IPS DF 6.9 (cell line): ENCODE data around the gene TSPAN11.

Experiments used
- DNase-seq: peaks from one replicate; pipeline ENCODE4 v3.0.0-alpha.2; 2013; ENCODE audit warnings: low read depth, low spot score
- H3K27ac ChIP-seq: one replicate; pipeline ENCODE4 v1.5.1; 2013; ENCODE audit warnings: low read length, control low read depth
- H3K27me3 ChIP-seq: 2 replicates; pipeline ENCODE4 v1.6.1; 2013; ENCODE audit warnings: mild to moderate bottlenecking, low read length; ENCODE audit not compliant: control insufficient read depth, insufficient read depth
- H3K36me3 ChIP-seq: 2 replicates; pipeline ENCODE4 v1.6.1; 2013; ENCODE audit warnings: low read length; ENCODE audit not compliant: control insufficient read depth, insufficient read depth
- H3K4me1 ChIP-seq: 2 replicates; pipeline ENCODE4 v1.6.1; 2013; ENCODE audit warnings: low read length; ENCODE audit not compliant: control insufficient read depth, insufficient read depth
- H3K4me3 ChIP-seq: 2 replicates; pipeline ENCODE4 v1.5.1; 2013; ENCODE audit warnings: mild to moderate bottlenecking, low read length
- H3K9me3 ChIP-seq: 2 replicates; pipeline ENCODE4 v1.6.1; 2013; ENCODE audit warnings: low read length, inconsistent platforms; ENCODE audit not compliant: control insufficient read depth, insufficient read depth
- WGBS: extraction: QIAGEN DNeasy Blood & Tissue Kit; methylation state at CpG from one replicate; pipeline ENCODE4 v1.1.7; 2013; ENCODE audit warnings: mixed read lengths, missing lambda C conversion rate; ENCODE audit not compliant: insufficient read length, insufficient coverage; 5-methylcytosine and 5-hydroxymethylcytosine counted together

Gene TSPAN11

DNA sequence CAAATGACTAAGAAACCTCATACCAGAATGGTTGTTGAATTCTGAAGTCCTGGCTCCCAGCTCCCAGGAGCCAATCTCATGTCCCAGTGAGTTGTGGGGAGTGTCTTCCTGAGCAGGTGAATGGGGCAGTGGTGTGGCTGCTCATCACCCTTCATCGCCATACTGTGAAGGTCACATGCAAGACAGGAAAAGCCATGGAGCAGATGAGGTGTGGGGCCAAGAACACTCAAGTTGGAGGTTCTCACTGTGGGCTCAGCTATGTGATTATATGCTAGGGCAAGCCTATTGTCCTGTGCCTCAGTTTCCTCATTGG, 16.6 kb upstream of the TSPAN11 start:
- H3K36me3 ChIP-seq, result no peaks in the 10 kb centered on the region
- H3K4me1 ChIP-seq, result no peaks in the 10 kb centered on the region
- no peaks in the 10 kb centered on the region for H3K9me3 ChIP-seq
- no peak for DNase-seq
- no CpG with 5 or more reads among the region's 1 CpG for WGBS
- no peak overlapping the region for H3K27ac ChIP-seq
- H3K4me3 ChIP-seq, result no peak overlapping the region
- H3K27me3 ChIP-seq, result no peaks in the 10 kb centered on the region

DNA sequence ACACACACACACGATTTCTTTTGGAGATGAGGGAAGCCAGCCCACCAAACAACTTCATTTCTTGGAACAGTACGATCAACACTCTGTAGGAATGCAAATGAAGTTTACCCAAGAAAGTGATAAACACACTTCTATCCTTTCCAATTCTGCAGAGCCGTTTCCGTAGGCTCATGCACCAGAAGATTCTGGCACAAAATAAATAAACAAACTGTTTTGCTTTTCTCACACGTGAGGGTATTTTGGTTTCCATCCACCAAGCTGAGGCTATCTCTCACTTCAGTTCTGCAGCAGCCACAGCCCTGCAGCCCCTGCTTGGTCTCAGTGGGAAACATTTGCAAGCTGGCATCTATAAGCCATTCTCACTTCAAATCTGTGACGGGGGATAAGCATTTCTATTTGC, 15.3 kb upstream of the TSPAN11 start:
- H3K9me3 ChIP-seq, result no peaks in the 10 kb centered on the region
- no peak overlapping the region for H3K4me3 ChIP-seq
- DNase-seq, result no peak
- H3K27me3 ChIP-seq, result no peaks in the 10 kb centered on the region
- H3K27ac ChIP-seq, result no peak overlapping the region
- H3K4me1 ChIP-seq, result no peaks in the 10 kb centered on the region
- WGBS, result no CpG with 5 or more reads among the region's 6 CpGs
- no peaks in the 10 kb centered on the region for H3K36me3 ChIP-seq

DNA sequence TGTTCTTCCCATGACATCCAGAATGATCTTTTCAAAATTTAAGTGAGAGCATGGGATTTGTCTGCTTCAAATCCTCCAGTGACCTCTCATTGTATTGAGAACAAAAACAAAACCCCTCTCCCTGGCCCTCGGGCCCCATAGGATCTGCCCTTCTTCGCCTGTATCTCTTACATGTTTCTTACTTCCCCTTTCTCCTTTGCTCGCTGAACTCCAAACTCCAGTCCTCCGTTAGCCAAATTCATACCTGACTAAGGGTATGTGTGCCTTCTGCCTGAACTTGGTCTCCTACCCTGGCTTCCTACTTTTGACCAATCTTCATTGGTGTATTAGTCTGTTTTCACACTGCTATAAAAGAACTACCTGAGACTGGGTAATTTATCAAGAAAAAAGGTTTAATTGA, 13.2 kb upstream of the TSPAN11 start:
- no peaks in the 10 kb centered on the region for H3K36me3 ChIP-seq
- DNase-seq, result no peak
- WGBS, result no CpG with 5 or more reads among the region's 4 CpGs
- H3K27ac ChIP-seq, result no peak overlapping the region
- H3K4me3 ChIP-seq, result no peak overlapping the region
- no peaks in the 10 kb centered on the region for H3K4me1 ChIP-seq
- no peaks in the 10 kb centered on the region for H3K27me3 ChIP-seq
- no peaks in the 10 kb centered on the region for H3K9me3 ChIP-seq

DNA sequence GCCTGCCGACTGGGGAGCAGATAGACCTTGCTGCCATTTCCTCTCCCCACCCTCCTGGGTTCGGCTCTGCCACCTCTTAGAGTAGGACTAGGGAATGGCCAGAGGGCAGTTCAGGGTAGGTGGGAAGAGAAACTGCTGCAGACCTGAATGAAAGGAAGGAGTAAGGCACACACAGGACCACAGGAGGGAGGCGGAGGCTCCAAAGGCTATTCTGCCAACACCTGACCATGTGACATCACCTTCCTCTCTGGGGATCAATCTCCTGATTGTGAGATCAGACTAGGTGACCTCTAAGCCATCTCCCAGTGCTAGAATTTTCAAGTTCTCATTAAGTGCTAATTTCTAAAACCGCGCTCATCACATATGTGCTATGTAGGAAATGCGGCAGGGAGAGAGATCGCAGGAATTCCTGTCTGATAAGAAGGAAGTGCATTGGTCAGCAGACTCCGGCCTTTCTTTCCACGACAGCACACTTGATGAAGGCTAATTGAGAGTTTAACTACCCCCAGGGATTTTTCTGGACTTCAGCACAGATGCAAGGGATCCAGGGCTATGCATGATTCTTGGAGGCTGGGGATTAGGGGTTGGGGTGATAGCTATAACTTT, 11.5 kb upstream of the TSPAN11 start:
- DNase-seq, result no peak
- no peak overlapping the region for H3K4me3 ChIP-seq
- H3K4me1 ChIP-seq, result no peaks in the 10 kb centered on the region
- WGBS, result no CpG with 5 or more reads among the region's 9 CpGs
- H3K27me3 ChIP-seq, result no peaks in the 10 kb centered on the region
- no peaks in the 10 kb centered on the region for H3K9me3 ChIP-seq
- H3K27ac ChIP-seq, result no peak overlapping the region
- H3K36me3 ChIP-seq, result no peaks in the 10 kb centered on the region

DNA sequence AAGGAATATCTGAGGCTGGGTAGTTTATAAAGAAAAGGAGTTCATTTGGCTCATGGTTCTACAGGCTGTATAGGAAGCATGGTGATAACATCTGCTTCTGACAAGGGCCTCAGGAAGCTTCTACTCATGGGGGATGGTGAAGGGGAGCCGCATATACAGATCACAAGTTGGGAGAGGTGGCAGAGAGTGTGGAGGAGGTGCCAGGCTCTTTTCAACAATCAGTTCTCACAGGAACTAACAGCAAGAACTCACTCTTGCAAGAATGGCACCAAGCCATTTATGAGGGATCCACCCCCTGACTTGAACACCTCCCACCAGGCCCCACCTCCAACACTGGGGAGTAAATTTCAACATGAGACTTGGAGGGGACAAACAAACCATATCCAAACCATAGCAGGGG, 3.5 kb upstream of the TSPAN11 start:
- peaks cover 2% of the 10 kb centered on the region; the same call in 1 of the 2 replicates for H3K4me1 ChIP-seq
- no peaks in the 10 kb centered on the region for H3K36me3 ChIP-seq
- no peaks in the 10 kb centered on the region for H3K9me3 ChIP-seq
- WGBS, result no CpG with 5 or more reads among the region's 1 CpG
- no peak overlapping the region for H3K4me3 ChIP-seq
- H3K27me3 ChIP-seq, result peaks cover 15% of the 10 kb centered on the region; the same call in 1 of the 2 replicates
- no peak overlapping the region for H3K27ac ChIP-seq
- no peak for DNase-seq

DNA sequence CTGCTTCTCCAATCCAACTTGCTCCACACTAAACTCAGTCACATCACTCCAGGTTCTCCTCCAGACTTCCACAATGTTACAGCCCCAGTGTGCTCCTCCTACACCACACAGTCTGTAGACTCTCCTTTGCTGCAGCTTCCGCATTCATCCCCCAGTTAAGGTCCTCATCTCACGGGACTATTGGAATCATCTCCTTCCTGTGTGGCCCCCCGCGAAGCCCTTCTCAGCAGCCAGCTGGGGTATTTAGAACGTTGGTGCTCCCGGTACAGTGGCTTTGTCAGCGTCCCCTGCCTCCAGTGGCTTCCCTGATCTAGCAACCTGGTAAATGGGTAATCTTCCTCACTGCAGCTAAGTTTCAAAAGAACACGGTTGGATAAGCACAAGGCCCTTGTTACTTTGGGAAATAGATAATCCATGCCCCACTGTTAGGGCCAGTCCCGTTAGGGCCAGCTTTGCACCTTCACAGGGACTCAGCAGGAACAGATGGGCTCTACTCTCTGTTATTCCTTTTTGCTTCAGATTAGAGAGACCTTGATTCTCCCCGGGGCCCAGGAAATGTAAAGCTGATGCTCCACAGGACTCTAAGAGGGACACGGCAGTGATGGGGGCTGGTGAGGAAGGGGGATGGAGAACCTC, 823 bp upstream of the TSPAN11 start:
- Histone ChIP-seq H3K27ac (no peak overlapping the region), H3K36me3 (no peaks in the 10 kb centered on the region), H3K27me3 (peaks cover 15% of the 10 kb centered on the region; the same call in 1 of the 2 replicates), H3K9me3 (no peaks in the 10 kb centered on the region), H3K4me3 (peak overlapping the region; percentile 49; the same call in 1 of the 2 replicates), H3K4me1 (peaks cover 2% of the 10 kb centered on the region; the same call in 1 of the 2 replicates)
- DNase-seq, result no peak
- no CpG with 5 or more reads among the region's 11 CpGs for WGBS

DNA sequence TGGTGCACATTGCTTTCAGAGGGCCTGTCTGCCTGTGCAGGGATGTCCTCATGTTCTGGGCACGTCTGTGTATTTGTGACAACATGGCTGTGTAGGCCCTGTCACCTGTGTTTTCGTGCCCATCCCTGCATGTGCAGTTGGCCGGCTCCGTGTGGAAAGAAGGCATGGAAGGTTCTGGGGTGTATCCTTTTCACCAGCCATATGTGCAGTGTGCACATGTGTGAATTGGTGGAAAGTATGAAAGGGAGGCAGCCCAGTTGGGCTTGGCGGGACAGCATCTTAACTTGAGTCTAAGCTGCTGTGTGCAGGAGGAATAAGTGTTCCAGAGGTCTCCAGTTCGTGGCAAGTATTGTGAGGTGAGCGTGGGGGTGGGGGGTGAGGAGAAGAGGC, 669 bp downstream of the TSPAN11 start:
- Histone ChIP-seq H3K4me3 (no peak overlapping the region; the same call in 1 of the 2 replicates), H3K36me3 (no peaks in the 10 kb centered on the region), H3K4me1 (peaks cover 2% of the 10 kb centered on the region; the same call in 1 of the 2 replicates), H3K27me3 (peaks cover 15% of the 10 kb centered on the region; the same call in 1 of the 2 replicates), H3K27ac (no peak overlapping the region), H3K9me3 (no peaks in the 10 kb centered on the region)
- no CpG with 5 or more reads among the region's 7 CpGs for WGBS
- no peak for DNase-seq

DNA sequence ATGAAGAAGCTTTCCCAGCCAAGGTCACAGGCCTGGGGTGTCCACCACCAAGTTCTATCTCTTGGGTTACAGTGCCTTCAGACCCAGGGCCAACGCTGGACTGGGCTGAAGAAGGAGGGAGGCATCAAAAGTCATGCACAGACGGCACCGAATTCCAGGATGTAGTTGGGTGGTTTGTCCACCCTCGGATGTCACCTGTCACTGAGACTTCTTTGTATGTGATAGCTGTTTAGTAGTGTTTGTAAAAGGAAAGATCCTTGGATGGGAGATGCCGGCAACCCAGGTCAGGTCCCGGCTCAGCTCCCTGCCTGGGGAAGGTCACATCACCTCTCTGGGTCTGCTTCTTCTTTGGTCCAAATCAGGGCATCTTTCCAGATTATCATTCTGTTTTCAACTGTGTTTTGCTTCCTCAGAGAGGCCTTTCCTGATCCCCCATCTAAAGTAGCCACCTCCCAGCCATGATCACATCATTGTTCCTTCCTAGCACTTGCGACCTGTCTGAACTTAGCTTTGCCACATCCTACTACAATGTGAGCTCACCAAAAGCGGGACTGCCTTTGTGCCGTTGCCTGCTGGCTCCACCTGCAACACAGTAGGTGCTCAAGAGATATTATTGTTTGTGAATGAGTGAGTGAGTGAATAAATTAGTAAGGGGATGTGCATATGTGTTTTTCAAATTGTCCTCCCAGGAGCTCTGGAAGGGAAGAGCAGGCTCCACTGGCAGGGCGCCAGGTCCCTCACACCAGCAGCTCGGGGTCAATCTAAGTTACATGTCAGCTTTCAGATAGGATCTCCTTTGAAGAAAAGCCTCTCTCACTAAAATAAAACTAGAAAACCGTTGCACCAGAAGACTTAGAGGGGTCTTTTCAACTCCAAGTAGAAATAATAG, 2.1 kb downstream of the TSPAN11 start:
- WGBS, result no CpG with 5 or more reads among the region's 12 CpGs
- H3K4me1 ChIP-seq, result peaks cover 2% of the 10 kb centered on the region; the same call in 1 of the 2 replicates
- DNase-seq, result no peak
- no peak overlapping the region for H3K27ac ChIP-seq
- no peak overlapping the region for H3K4me3 ChIP-seq
- H3K9me3 ChIP-seq, result no peaks in the 10 kb centered on the region
- H3K27me3 ChIP-seq, result peaks cover 15% of the 10 kb centered on the region; the same call in 1 of the 2 replicates
- H3K36me3 ChIP-seq, result no peaks in the 10 kb centered on the region

DNA sequence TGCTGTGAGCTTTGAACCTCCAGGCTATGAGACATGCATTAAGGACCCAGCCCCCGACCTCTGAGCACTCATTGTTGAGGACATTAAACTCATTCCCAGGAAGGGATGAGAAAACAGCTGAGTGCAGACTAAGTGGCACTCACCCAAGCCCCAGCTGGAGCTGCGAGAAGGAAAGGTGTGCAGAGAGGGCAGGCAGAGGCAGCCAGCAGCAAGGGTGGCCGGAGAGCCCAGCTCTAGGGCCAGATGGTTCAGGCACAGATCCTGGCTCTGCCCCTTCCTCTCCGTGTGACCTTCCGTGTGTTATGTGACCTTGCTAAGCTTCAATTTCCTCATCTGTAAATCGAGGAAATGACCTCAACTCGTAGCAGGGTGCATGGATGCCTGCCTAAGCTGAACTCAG, 3.7 kb downstream of the TSPAN11 start:
- peaks cover 14% of the 10 kb centered on the region; the same call in 1 of the 2 replicates for H3K27me3 ChIP-seq
- H3K9me3 ChIP-seq, result no peaks in the 10 kb centered on the region
- H3K36me3 ChIP-seq, result no peaks in the 10 kb centered on the region
- no CpG with 5 or more reads among the region's 7 CpGs for WGBS
- DNase-seq, result no peak
- peaks cover 2% of the 10 kb centered on the region; the same call in 1 of the 2 replicates for H3K4me1 ChIP-seq
- no peak overlapping the region for H3K27ac ChIP-seq
- no peak overlapping the region for H3K4me3 ChIP-seq

DNA sequence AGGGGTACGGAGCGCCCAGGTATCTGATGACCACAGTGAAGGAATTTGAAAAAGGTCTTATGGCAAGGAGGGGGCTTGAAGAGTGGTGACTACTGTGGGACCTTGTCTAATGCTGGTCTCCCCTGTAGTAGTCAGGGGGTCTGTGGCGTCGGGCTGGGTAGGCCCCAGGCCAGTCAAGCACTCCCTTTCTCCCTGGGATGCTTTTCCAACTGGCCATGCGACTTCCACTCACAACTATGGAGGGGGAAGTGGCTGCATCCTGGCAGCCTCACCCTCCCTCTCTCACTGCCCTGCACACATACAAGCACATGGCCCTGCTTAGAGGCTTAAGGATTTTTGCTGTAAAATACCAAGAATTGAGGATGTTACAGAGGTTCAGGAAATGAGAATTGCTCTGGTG, 4.1 kb downstream of the TSPAN11 start:
- Histone ChIP-seq H3K27ac (no peak overlapping the region), H3K4me1 (peaks cover 2% of the 10 kb centered on the region), H3K4me3 (no peak overlapping the region), H3K27me3 (peaks cover 11% of the 10 kb centered on the region; the same call in 1 of the 2 replicates), H3K9me3 (no peaks in the 10 kb centered on the region), H3K36me3 (no peaks in the 10 kb centered on the region)
- no CpG with 5 or more reads among the region's 5 CpGs for WGBS
- DNase-seq, result no peak
